IPS DF 6.9 (cell line): ENCODE data around the gene MAGI2.

ENCODE experiments used
- DNase-seq: peaks from one replicate; pipeline ENCODE4 v3.0.0-alpha.2; 2013; ENCODE audit warnings: low read depth, low spot score
- H3K27ac ChIP-seq: one replicate; pipeline ENCODE4 v1.5.1; 2013; ENCODE audit warnings: low read length, control low read depth
- H3K27me3 ChIP-seq: 2 replicates; pipeline ENCODE4 v1.6.1; 2013; ENCODE audit warnings: mild to moderate bottlenecking, low read length; ENCODE audit not compliant: control insufficient read depth, insufficient read depth
- H3K36me3 ChIP-seq: 2 replicates; pipeline ENCODE4 v1.6.1; 2013; ENCODE audit warnings: low read length; ENCODE audit not compliant: control insufficient read depth, insufficient read depth
- H3K4me1 ChIP-seq: 2 replicates; pipeline ENCODE4 v1.6.1; 2013; ENCODE audit warnings: low read length; ENCODE audit not compliant: control insufficient read depth, insufficient read depth
- H3K4me3 ChIP-seq: 2 replicates; pipeline ENCODE4 v1.5.1; 2013; ENCODE audit warnings: mild to moderate bottlenecking, low read length
- H3K9me3 ChIP-seq: 2 replicates; pipeline ENCODE4 v1.6.1; 2013; ENCODE audit warnings: low read length, inconsistent platforms; ENCODE audit not compliant: control insufficient read depth, insufficient read depth
- WGBS: extraction: QIAGEN DNeasy Blood & Tissue Kit; methylation state at CpG from one replicate; pipeline ENCODE4 v1.1.7; 2013; ENCODE audit warnings: mixed read lengths, missing lambda C conversion rate; ENCODE audit not compliant: insufficient read length, insufficient coverage; 5-methylcytosine and 5-hydroxymethylcytosine counted together

MAGI2 gene

GRCh38 chr7:78383096-78383880 is 1070.2 kb downstream of the MAGI2 start:
- no peaks in the 10 kb centered on the region for H3K4me1 ChIP-seq
- no peaks in the 10 kb centered on the region for H3K36me3 ChIP-seq
- H3K27ac ChIP-seq, result no peak overlapping the region
- DNase-seq, result no peak
- no peaks in the 10 kb centered on the region for H3K9me3 ChIP-seq
- no CpG with 5 or more reads among the region's 4 CpGs for WGBS
- H3K4me3 ChIP-seq, result no peak overlapping the region
- H3K27me3 ChIP-seq, result no peaks in the 10 kb centered on the region

GRCh38 chr7:78379148-78379547 is 1074.3 kb downstream of the MAGI2 start:
- WGBS, result no CpG with 5 or more reads among the region's 1 CpG
- no peak for DNase-seq
- H3K9me3 ChIP-seq, result no peaks in the 10 kb centered on the region
- H3K36me3 ChIP-seq, result no peaks in the 10 kb centered on the region
- H3K4me1 ChIP-seq, result no peaks in the 10 kb centered on the region
- no peaks in the 10 kb centered on the region for H3K27me3 ChIP-seq
- H3K27ac ChIP-seq, result no peak overlapping the region
- no peak overlapping the region for H3K4me3 ChIP-seq

- H3K4me3 ChIP-seq, result no peak overlapping the region
- H3K4me1 ChIP-seq, result no peaks in the 10 kb centered on the region
- no peaks in the 10 kb centered on the region for H3K27me3 ChIP-seq
- H3K9me3 ChIP-seq, result no peaks in the 10 kb centered on the region
- WGBS, result no CpG with 5 or more reads among the region's 1 CpG
- H3K36me3 ChIP-seq, result no peaks in the 10 kb centered on the region
- no peak overlapping the region for H3K27ac ChIP-seq
- DNase-seq, result no peak
These were observed 1075.9 kb downstream of the MAGI2 start for GRCh38 chr7:78377532-78377931.

- Histone ChIP-seq H3K4me1 (no peaks in the 10 kb centered on the region), H3K27ac (no peak overlapping the region), H3K9me3 (no peaks in the 10 kb centered on the region), H3K4me3 (no peak overlapping the region), H3K27me3 (no peaks in the 10 kb centered on the region), H3K36me3 (no peaks in the 10 kb centered on the region)
- no peak for DNase-seq
These were observed 1082.5 kb downstream of the MAGI2 start for GRCh38 chr7:78370936-78371335.

GRCh38 chr7:78368771-78369170 is 1084.7 kb downstream of the MAGI2 start:
- Histone ChIP-seq H3K4me1 (no peaks in the 10 kb centered on the region), H3K36me3 (no peaks in the 10 kb centered on the region), H3K27me3 (no peaks in the 10 kb centered on the region), H3K9me3 (no peaks in the 10 kb centered on the region), H3K4me3 (no peak overlapping the region), H3K27ac (no peak overlapping the region)
- DNase-seq, result no peak
- no CpG with 5 or more reads among the region's 2 CpGs for WGBS

- Histone ChIP-seq H3K27ac (no peak overlapping the region), H3K4me1 (no peaks in the 10 kb centered on the region), H3K27me3 (no peaks in the 10 kb centered on the region), H3K9me3 (no peaks in the 10 kb centered on the region), H3K36me3 (no peaks in the 10 kb centered on the region), H3K4me3 (no peak overlapping the region)
- no peak for DNase-seq
- no CpG with 5 or more reads among the region's 5 CpGs for WGBS
These were observed 1086.1 kb downstream of the MAGI2 start for GRCh38 chr7:78367280-78367773.

- Histone ChIP-seq H3K27me3 (no peaks in the 10 kb centered on the region), H3K4me3 (no peak overlapping the region), H3K9me3 (no peaks in the 10 kb centered on the region), H3K27ac (no peak overlapping the region), H3K36me3 (no peaks in the 10 kb centered on the region), H3K4me1 (no peaks in the 10 kb centered on the region)
- 100% methylated on average over 1 of the region's 4 CpGs for WGBS
- no peak for DNase-seq
These were observed 1089.6 kb downstream of the MAGI2 start for GRCh38 chr7:78363866-78364265.

- H3K4me3 ChIP-seq, result no peak overlapping the region
- no peaks in the 10 kb centered on the region for H3K9me3 ChIP-seq
- no peak for DNase-seq
- no peaks in the 10 kb centered on the region for H3K36me3 ChIP-seq
- H3K27ac ChIP-seq, result no peak overlapping the region
- H3K27me3 ChIP-seq, result no peaks in the 10 kb centered on the region
- WGBS, result no CpG with 5 or more reads among the region's 1 CpG
- H3K4me1 ChIP-seq, result no peaks in the 10 kb centered on the region
These were observed 1093.6 kb downstream of the MAGI2 start for GRCh38 chr7:78359836-78360235.

GRCh38 chr7:78357709-78358108 is 1095.8 kb downstream of the MAGI2 start:
- Histone ChIP-seq H3K4me1 (no peaks in the 10 kb centered on the region), H3K27me3 (no peaks in the 10 kb centered on the region), H3K9me3 (no peaks in the 10 kb centered on the region), H3K27ac (no peak overlapping the region), H3K36me3 (no peaks in the 10 kb centered on the region), H3K4me3 (no peak overlapping the region)
- WGBS, result no CpG with 5 or more reads among the region's 2 CpGs
- no peak for DNase-seq

GRCh38 chr7:78355834-78356233 is 1097.6 kb downstream of the MAGI2 start:
- H3K36me3 ChIP-seq, result no peaks in the 10 kb centered on the region
- H3K4me1 ChIP-seq, result no peaks in the 10 kb centered on the region
- no CpG with 5 or more reads among the region's 3 CpGs for WGBS
- no peak overlapping the region for H3K4me3 ChIP-seq
- no peak for DNase-seq
- no peak overlapping the region for H3K27ac ChIP-seq
- no peaks in the 10 kb centered on the region for H3K9me3 ChIP-seq
- H3K27me3 ChIP-seq, result no peaks in the 10 kb centered on the region

GRCh38 chr7:78350926-78351325 is 1102.5 kb downstream of the MAGI2 start:
- Histone ChIP-seq H3K4me1 (no peaks in the 10 kb centered on the region), H3K27ac (no peak overlapping the region), H3K4me3 (no peak overlapping the region), H3K27me3 (no peaks in the 10 kb centered on the region), H3K36me3 (no peaks in the 10 kb centered on the region), H3K9me3 (no peaks in the 10 kb centered on the region)
- DNase-seq, result no peak
- no CpG with 5 or more reads among the region's 3 CpGs for WGBS
